HepG2 (cell line): ENCODE measurements around the gene L3MBTL1. TPM values are rescaled to one million over a fixed set of nuclear protein-coding genes. Genes with fewer than 3 reads are reported as not detected.

Source experiments
- AKNA ChIP-seq: sonication (generic); formaldehyde crosslinking; IDR thresholded peaks from 2 replicates; pipeline ENCODE4 v1.4.0; 2020; ENCODE audit warnings: missing genetic modification reagents, borderline replicate concordance
- CENPX ChIP-seq: sonication (generic); formaldehyde crosslinking; IDR thresholded peaks from 2 replicates; pipeline ENCODE4 v1.9.0; 2021; ENCODE audit warnings: mild to moderate bottlenecking, missing genetic modification reagents, moderate library complexity
- KLF9 ChIP-seq: IDR thresholded peaks from 2 replicates; pipeline ENCODE4 v1.6.1; 2016; ENCODE audit warnings: low read depth
- MAFF ChIP-seq: IDR thresholded peaks from 2 replicates; pipeline ENCODE4 v1.6.1; 2011; ENCODE audit warnings: low read depth, low read length, improper control_type of control experiment
- MED13 ChIP-seq: sonication (generic); formaldehyde crosslinking; IDR thresholded peaks from 2 replicates; pipeline ENCODE4 v1.5.0; 2020; ENCODE audit warnings: missing genetic modification reagents
- NCOA5 ChIP-seq: sonication (generic); formaldehyde crosslinking; IDR thresholded peaks from 2 replicates; pipeline ENCODE4 v1.4.0; 2020; ENCODE audit warnings: missing genetic modification reagents
- NR1H2 ChIP-seq: sonication (generic); formaldehyde crosslinking; IDR thresholded peaks from 2 replicates; pipeline ENCODE4 v1.8.1; 2022; ENCODE audit warnings: low read depth, missing genetic modification reagents, borderline replicate concordance
- PCBP2 ChIP-seq: fragments of 200-400 bp; formaldehyde crosslinking; optimal IDR thresholded peaks from 2 replicates; pipeline ENCODE3; 2018; ENCODE audit warnings: low read length, low read depth; ENCODE audit not compliant: poor library complexity, severe bottlenecking
- REPIN1 ChIP-seq: sonication (generic); formaldehyde crosslinking; IDR thresholded peaks from 2 replicates; pipeline ENCODE4 v1.8.0; 2022; ENCODE audit warnings: missing genetic modification reagents, low read depth, mild to moderate bottlenecking, borderline replicate concordance
- RFXAP ChIP-seq: sonication (generic); formaldehyde crosslinking; IDR thresholded peaks from 2 replicates; pipeline ENCODE4 v1.4.0; 2020; ENCODE audit warnings: missing genetic modification reagents, borderline replicate concordance
- SAP130 ChIP-seq: IDR thresholded peaks from 2 replicates; pipeline ENCODE4 v1.6.1; 2016; ENCODE audit warnings: low read depth
- SMARCC2 ChIP-seq: fragments of 450-650 bp; IDR thresholded peaks from 2 replicates; pipeline ENCODE4 v1.6.1; 2017; ENCODE audit warnings: antibody characterized with exemption, mild to moderate bottlenecking
- ZNF607 ChIP-seq: sonication (generic); formaldehyde crosslinking; IDR thresholded peaks from 2 replicates; pipeline ENCODE4 v1.5.1; 2020; ENCODE audit warnings: missing genetic modification reagents, mild to moderate bottlenecking, borderline replicate concordance
- ZNF629 ChIP-seq: sonication (generic); formaldehyde crosslinking; conservative IDR thresholded peaks from 2 replicates; pipeline ENCODE4 v1.5.0; 2020; ENCODE audit warnings: missing genetic modification reagents
- polyA plus RNA-seq, 8 experiments: library from polyadenylated mRNA; depleted of rRNA in 3 of 8; stranded (reverse) in 7 of 8; unstranded in 1 of 8; fragments of >200 nt; fragmentation: Illumina TruSeq in 4 of 8; extraction: Trizol in 4 of 8; gene quantifications; 2 replicates each; pipeline versions ENCODE4 v1.2.1 to v1.2.3, GENCODE V29; 2011 to 2016; ENCODE audit warnings: low read depth in 4 of 8, missing spikeins in 1 of 8, mixed read lengths in 1 of 8; ENCODE audit not compliant: insufficient read depth in 1 of 8
- total RNA-seq, 5 experiments: library from RNA; depleted of rRNA; stranded (reverse); fragments of >200 nt; fragmentation: Illumina TruSeq; extraction: Trizol; gene quantifications; 2 replicates each; pipeline ENCODE4 v1.2.3, GENCODE V29; 2016; ENCODE audit warnings: low read depth in 1 of 5
- TF ChIP-seq, protein P1 (sequence below): sonication (generic); formaldehyde crosslinking; IDR thresholded peaks from 2 replicates; pipeline ENCODE4 v1.5.1; 2020; ENCODE audit warnings: mild to moderate bottlenecking, missing genetic modification reagents, moderate library complexity
- TF ChIP-seq, protein P2 (sequence below): sonication (generic); formaldehyde crosslinking; IDR thresholded peaks from 2 replicates; pipeline ENCODE4 v1.5.0; 2020; ENCODE audit warnings: mild to moderate bottlenecking, missing genetic modification reagents
- TF ChIP-seq, protein P3 (sequence below): sonication (generic); formaldehyde crosslinking; IDR thresholded peaks from 2 replicates; pipeline ENCODE4 v1.4.0; 2020; ENCODE audit warnings: missing genetic modification reagents, low read depth, mild to moderate bottlenecking, borderline replicate concordance

Gene L3MBTL1
- total and polyA plus RNA-seq, 2 of the 13 experiments (the other 11 are each of a cell fraction or from before 2014, with no cell fraction given) = 9.0 to 17.8 TPM

DNA sequence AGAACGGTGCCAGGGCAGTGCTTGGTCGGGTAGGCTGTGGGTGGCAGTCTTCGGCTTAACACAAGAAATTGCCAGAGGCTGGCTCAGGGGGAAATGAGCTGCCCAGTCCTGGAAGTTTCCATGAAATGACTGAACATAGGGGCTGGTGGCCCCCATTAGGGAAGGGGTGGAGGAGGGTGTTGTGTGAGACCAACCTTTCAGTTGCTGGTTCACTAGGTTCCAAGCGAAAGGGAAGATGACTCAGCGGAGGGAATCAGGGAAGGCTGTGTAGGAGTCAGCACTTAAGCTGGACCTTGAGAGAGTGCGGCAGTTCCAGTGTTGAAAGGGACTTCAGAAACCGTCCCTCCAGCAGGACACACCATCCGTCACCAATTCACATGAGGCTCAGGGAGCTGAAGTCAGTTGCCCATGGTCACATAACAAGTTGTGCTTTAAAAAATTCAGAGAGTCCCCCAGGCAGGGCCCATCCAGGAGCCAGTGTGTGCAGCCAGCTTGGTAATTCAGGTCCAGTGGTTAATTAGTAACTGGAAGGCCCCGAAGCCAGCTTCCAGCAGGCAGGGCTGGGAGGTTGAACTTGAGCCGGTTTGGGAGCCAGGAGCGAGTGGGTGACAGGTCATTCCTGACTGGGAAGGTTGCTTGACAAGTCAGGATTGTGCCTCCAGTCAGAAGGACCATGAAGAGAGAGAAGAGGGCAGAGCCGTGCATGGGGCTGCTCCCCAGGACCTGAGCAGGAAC lies 51.1 kb downstream of the L3MBTL1 start, which contains the start of gene SGK2 (continued):
- TF ChIP-seq, protein P1, sequence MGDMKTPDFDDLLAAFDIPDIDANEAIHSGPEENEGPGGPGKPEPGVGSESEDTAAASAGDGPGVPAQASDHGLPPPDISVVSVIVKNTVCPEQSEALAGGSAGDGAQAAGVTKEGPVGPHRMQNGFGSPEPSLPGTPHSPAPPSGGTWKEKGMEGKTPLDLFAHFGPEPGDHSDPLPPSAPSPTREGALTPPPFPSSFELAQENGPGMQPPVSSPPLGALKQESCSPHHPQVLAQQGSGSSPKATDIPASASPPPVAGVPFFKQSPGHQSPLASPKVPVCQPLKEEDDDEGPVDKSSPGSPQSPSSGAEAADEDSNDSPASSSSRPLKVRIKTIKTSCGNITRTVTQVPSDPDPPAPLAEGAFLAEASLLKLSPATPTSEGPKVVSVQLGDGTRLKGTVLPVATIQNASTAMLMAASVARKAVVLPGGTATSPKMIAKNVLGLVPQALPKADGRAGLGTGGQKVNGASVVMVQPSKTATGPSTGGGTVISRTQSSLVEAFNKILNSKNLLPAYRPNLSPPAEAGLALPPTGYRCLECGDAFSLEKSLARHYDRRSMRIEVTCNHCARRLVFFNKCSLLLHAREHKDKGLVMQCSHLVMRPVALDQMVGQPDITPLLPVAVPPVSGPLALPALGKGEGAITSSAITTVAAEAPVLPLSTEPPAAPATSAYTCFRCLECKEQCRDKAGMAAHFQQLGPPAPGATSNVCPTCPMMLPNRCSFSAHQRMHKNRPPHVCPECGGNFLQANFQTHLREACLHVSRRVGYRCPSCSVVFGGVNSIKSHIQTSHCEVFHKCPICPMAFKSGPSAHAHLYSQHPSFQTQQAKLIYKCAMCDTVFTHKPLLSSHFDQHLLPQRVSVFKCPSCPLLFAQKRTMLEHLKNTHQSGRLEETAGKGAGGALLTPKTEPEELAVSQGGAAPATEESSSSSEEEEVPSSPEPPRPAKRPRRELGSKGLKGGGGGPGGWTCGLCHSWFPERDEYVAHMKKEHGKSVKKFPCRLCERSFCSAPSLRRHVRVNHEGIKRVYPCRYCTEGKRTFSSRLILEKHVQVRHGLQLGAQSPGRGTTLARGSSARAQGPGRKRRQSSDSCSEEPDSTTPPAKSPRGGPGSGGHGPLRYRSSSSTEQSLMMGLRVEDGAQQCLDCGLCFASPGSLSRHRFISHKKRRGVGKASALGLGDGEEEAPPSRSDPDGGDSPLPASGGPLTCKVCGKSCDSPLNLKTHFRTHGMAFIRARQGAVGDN (CRISPR knock-in tag) = peak; percentile 83
- TF ChIP-seq MED13 (CRISPR knock-in tag) (no peak), KLF9 (0 out of 2 replicates have a peak, but pooled peaks have one; percentile 68), SMARCC2 (no peak), NCOA5 (CRISPR knock-in tag) (no peak), NR1H2 (CRISPR knock-in tag) (peak; percentile 90; the same call in 1 of the 2 replicates), PCBP2 (no peak), ZNF607 (CRISPR knock-in tag) (peak; percentile 87), CENPX (CRISPR knock-in tag) (no peak), SAP130 (peak; percentile 95), MAFF (peak; percentile 92), REPIN1 (CRISPR knock-in tag) (no peak), RFXAP (CRISPR knock-in tag) (0 out of 2 replicates have a peak, but pooled peaks have one; percentile 66), ZNF629 (CRISPR knock-in tag) (no peak; the same call in 1 of the 2 replicates), AKNA (CRISPR knock-in tag) (no peak)
- TF ChIP-seq, protein P2, sequence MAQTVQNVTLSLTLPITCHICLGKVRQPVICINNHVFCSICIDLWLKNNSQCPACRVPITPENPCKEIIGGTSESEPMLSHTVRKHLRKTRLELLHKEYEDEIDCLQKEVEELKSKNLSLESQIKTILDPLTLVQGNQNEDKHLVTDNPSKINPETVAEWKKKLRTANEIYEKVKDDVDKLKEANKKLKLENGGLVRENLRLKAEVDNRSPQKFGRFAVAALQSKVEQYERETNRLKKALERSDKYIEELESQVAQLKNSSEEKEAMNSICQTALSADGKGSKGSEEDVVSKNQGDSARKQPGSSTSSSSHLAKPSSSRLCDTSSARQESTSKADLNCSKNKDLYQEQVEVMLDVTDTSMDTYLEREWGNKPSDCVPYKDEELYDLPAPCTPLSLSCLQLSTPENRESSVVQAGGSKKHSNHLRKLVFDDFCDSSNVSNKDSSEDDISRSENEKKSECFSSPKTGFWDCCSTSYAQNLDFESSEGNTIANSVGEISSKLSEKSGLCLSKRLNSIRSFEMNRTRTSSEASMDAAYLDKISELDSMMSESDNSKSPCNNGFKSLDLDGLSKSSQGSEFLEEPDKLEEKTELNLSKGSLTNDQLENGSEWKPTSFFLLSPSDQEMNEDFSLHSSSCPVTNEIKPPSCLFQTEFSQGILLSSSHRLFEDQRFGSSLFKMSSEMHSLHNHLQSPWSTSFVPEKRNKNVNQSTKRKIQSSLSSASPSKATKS (CRISPR knock-in tag) = 0 out of 2 replicates have a peak, but pooled peaks have one; percentile 26
- TF ChIP-seq, protein P3, sequence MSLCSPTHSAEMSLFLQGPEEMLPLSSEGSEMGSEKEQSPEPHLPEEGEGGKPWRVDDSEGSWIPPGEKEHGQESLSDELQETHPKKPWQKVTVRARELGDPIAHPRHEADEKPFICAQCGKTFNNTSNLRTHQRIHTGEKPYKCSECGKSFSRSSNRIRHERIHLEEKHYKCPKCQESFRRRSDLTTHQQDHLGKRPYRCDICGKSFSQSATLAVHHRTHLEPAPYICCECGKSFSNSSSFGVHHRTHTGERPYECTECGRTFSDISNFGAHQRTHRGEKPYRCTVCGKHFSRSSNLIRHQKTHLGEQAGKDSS = no peak; the same call in none of the 2 replicates
